OCI-LY7 (cell line): ENCODE results near the gene ROMO1. TPM values are rescaled to one million over a fixed set of nuclear protein-coding genes. Genes with fewer than 3 reads are reported as not detected.

Source experiments
- BruUV-seq: library from RNA; stranded (reverse); fragments of 400-500 nt; replicated peaks from 2 replicates; lab custom pipeline; 2021; lab: Mats Ljungman, UMichigan
- CTCF ChIA-PET: fragments of 300-600 bp; sonication (Branson Sonifier 250); formaldehyde crosslinking; loops from one replicate; lab custom pipeline; 2022; ENCODE audit warnings: antibody characterized with exemption; ENCODE audit not compliant: unreplicated experiment; lab: Charles Lee
- POLR2A ChIA-PET: fragments of 300-600 bp; sonication (Branson Sonifier 250); formaldehyde crosslinking; loops from one replicate; lab custom pipeline; 2022; ENCODE audit warnings: antibody characterized with exemption; lab: Charles Lee
- DNase-seq: peaks from one replicate; pipeline ENCODE4 v3.0.0-alpha.2; 2015; ENCODE audit warnings: low spot score
- H2AFZ ChIP-seq: fragments of 200-600 bp; sonication (generic), shearing (Covaris generic); 2 replicates; pipeline ENCODE4 v1.6.1; 2014; ENCODE audit warnings: mild to moderate bottlenecking, antibody characterized with exemption, low read length, moderate library complexity
- H3K27ac ChIP-seq: fragments of 200-600 bp; sonication (generic); 2 replicates; pipeline ENCODE4 v1.5.1; 2014; ENCODE audit warnings: mixed run types, low read depth, mild to moderate bottlenecking, moderate library complexity, low read length, inconsistent platforms; ENCODE audit not compliant: poor library complexity, severe bottlenecking
- H3K36me3 ChIP-seq: fragments of 200-600 bp; sonication (generic); 2 replicates; pipeline ENCODE4 v1.6.1; 2014; ENCODE audit warnings: mild to moderate bottlenecking, antibody characterized with exemption, low read length, moderate library complexity, mixed read lengths; ENCODE audit not compliant: insufficient read depth
- H3K4me1 ChIP-seq: fragments of 200-600 bp; sonication (generic); 2 replicates; pipeline ENCODE4 v1.5.1; 2014; ENCODE audit warnings: mild to moderate bottlenecking, low read length; ENCODE audit not compliant: insufficient read depth, poor library complexity, severe bottlenecking
- H3K4me2 ChIP-seq: fragments of 200-600 bp; sonication (generic); 2 replicates; pipeline ENCODE4 v1.6.1; 2014; ENCODE audit warnings: mild to moderate bottlenecking, low read length
- H3K4me3 ChIP-seq: fragments of 200-600 bp; sonication (generic); 2 replicates; pipeline ENCODE4 v1.5.1; 2014; ENCODE audit warnings: mild to moderate bottlenecking, low read depth, low read length; ENCODE audit not compliant: poor library complexity, severe bottlenecking
- H3K79me2 ChIP-seq: fragments of 200-600 bp; sonication (generic); 2 replicates; pipeline ENCODE4 v1.6.1; 2016; ENCODE audit warnings: low read depth, mild to moderate bottlenecking, low read length, moderate library complexity, mixed read lengths; ENCODE audit not compliant: insufficient read depth
- H3K9me2 ChIP-seq: fragments of 200-600 bp; sonication (generic); 2 replicates; pipeline ENCODE4 v1.6.1; 2016; ENCODE audit warnings: mild to moderate bottlenecking, low read length, mixed read lengths; ENCODE audit not compliant: insufficient read depth
- H3K9me3 ChIP-seq: fragments of 200-600 bp; sonication (generic); 2 replicates; pipeline ENCODE4 v1.6.1; 2014; ENCODE audit warnings: mild to moderate bottlenecking, mixed run types, low read length, mixed read lengths
- H4K20me1 ChIP-seq: fragments of 200-600 bp; sonication (generic); 2 replicates; pipeline ENCODE4 v1.6.1; 2014; ENCODE audit warnings: mild to moderate bottlenecking, antibody characterized with exemption, low read length, moderate library complexity, mixed read lengths; ENCODE audit not compliant: insufficient read depth
- CTCF ChIP-seq: fragments of 200-600 bp; sonication (generic); conservative IDR thresholded peaks from 2 replicates; pipeline ENCODE4 v1.5.1; 2014; ENCODE audit warnings: mild to moderate bottlenecking, antibody characterized with exemption, low read length, moderate library complexity, mixed read lengths
- EZH2phosphoT487 ChIP-seq: fragments of 200-600 bp; sonication (generic); IDR thresholded peaks from 2 replicates; pipeline ENCODE4 v1.6.1; 2018; ENCODE audit warnings: low read depth, borderline replicate concordance, mild to moderate bottlenecking, mixed run types, antibody characterized with exemption, low read length, moderate library complexity, mixed read lengths
- intact Hi-C: fragments of 100-400 bp; cut with micrococcal nuclease; formaldehyde crosslinking; loops from one replicate; pipeline ENCODE4 v1.10.0; 2022; ENCODE audit not compliant: unreplicated experiment
- total RNA-seq, 2 experiments: library from RNA; depleted of rRNA in 1 of 2; stranded (reverse); fragments of >200 nt in 1 of 2; shearing (Covaris generic) in 1 of 2; gene quantifications; 2 replicates each; pipeline ENCODE4 v1.2.3, GENCODE V29; 2014 to 2022

The ROMO1 gene
- total RNA-seq, 2 experiments from 2014 or later = 164 to 393 TPM

GRCh38 chr20:35734777-35735649 lies 35.8 kb downstream of the ROMO1 start:
- no TSS peak for BruUV-seq
- Histone ChIP-seq H3K4me1 (peaks cover 38% of the 10 kb centered on the region), H3K4me2 (0 out of 2 replicates have a peak overlapping the region, but pooled peaks have one; percentile 0), H4K20me1 (peaks cover 76% of the 10 kb centered on the region), H3K9me2 (no peaks in the 10 kb centered on the region), H3K4me3 (no peak overlapping the region), H3K79me2 (peaks cover 100% of the 10 kb centered on the region), H2AFZ (no peak overlapping the region), H3K27ac (no peak overlapping the region), H3K36me3 (peaks cover 100% of the 10 kb centered on the region), H3K9me3 (no peaks in the 10 kb centered on the region)
- intact Hi-C loops = loop anchor here (5.0 kb wide), 1 partner anchor 33 kb away; no protein-coding TSS in a partner anchor
- ChIA-PET CTCF (no interaction called here), POLR2A (interaction anchor here (0.6 to 1.2 kb wide), 2 partner anchors 9 to 30 kb away, joined by 3 to 5 read pairs; no protein-coding TSS in a partner anchor)
- no peak for DNase-seq
- TF ChIP-seq EZH2phosphoT487 (no peak), CTCF (no peak)

- intact Hi-C loops = loop anchor here (5.0 kb wide), 1 partner anchor 34 kb away; no protein-coding TSS in a partner anchor
- BruUV-seq = no TSS peak
Measured at GRCh38 chr20:35735826-35736470, 36.7 kb downstream of the ROMO1 start.

More at GRCh38 chr20:35735826-35736470, 36.7 kb downstream of the ROMO1 start:
- Histone ChIP-seq H4K20me1 (peaks cover 74% of the 10 kb centered on the region), H3K4me2 (no peak overlapping the region), H2AFZ (no peak overlapping the region), H3K27ac (no peak overlapping the region), H3K4me1 (peaks cover 45% of the 10 kb centered on the region), H3K4me3 (no peak overlapping the region), H3K9me3 (no peaks in the 10 kb centered on the region), H3K9me2 (no peaks in the 10 kb centered on the region), H3K79me2 (peaks cover 100% of the 10 kb centered on the region), H3K36me3 (peaks cover 100% of the 10 kb centered on the region)
- TF ChIP-seq CTCF = no peak
- TF ChIP-seq EZH2phosphoT487 = no peak
- ChIA-PET POLR2A (interaction anchor here (0.6 to 1.4 kb wide), 4 partner anchors 8 to 499 kb away, joined by 3 to 5 read pairs (median 4); no protein-coding TSS in a partner anchor), CTCF (no interaction called here)
- no peak for DNase-seq
